ENCODE measurements around the gene THAP11.

THAP11 gene

DNA sequence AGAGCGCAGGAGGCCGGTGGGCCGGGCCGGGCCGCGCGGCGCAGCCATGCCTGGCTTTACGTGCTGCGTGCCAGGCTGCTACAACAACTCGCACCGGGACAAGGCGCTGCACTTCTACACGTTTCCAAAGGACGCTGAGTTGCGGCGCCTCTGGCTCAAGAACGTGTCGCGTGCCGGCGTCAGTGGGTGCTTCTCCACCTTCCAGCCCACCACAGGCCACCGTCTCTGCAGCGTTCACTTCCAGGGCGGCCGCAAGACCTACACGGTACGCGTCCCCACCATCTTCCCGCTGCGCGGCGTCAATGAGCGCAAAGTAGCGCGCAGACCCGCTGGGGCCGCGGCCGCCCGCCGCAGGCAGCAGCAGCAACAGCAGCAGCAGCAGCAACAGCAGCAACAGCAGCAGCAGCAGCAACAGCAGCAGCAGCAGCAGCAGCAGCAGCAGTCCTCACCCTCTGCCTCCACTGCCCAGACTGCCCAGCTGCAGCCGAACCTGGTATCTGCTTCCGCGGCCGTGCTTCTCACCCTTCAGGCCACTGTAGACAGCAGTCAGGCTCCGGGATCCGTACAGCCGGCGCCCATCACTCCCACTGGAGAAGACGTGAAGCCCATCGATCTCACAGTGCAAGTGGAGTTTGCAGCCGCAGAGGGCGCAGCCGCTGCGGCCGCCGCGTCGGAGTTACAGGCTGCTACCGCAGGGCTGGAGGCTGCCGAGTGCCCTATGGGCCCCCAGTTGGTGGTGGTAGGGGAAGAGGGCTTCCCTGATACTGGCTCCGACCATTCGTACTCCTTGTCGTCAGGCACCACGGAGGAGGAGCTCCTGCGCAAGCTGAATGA is 606 bp downstream of the THAP11 start:
- Histone ChIP-seq H3K9me2 (replicated peaks; ENCODE audit: insufficient read depth, low read length) (no peaks in the 10 kb centered on the region), H3K79me2 (ENCODE audit: low read length) (peaks cover 46% of the 10 kb centered on the region), H3K27ac (ENCODE audit: low read length) (peak overlapping the region; percentile 51; the same call in 1 of the 2 replicates), H3K27me3 (replicated peaks; ENCODE audit: insufficient read depth, low read length) (no peaks in the 10 kb centered on the region), H3K9me3 (replicated peaks; ENCODE audit: insufficient read depth, low read length) (no peaks in the 10 kb centered on the region), H3K4me3 (ENCODE audit: low read length) (peak overlapping the region; percentile 83), H3K4me2 (ENCODE audit: low read depth, low read length) (peak overlapping the region; percentile 97), H2AFZ (ENCODE audit: low read length) (peak overlapping the region; percentile 82), H3F3A (ENCODE audit: insufficient read depth, low read length) (peaks cover 33% of the 10 kb centered on the region), H3K4me1 (ENCODE audit: low read length) (peaks cover 25% of the 10 kb centered on the region), H3K36me3 (replicated peaks; ENCODE audit: insufficient read depth, low read length) (no peaks in the 10 kb centered on the region), H4K20me1 (ENCODE audit: insufficient read depth, low read length) (no peaks in the 10 kb centered on the region), H3K9ac (ENCODE audit: low read length) (peak overlapping the region; percentile 38; the same call in 1 of the 2 replicates)
- no peak for TF ChIP-seq EZH2phosphoT487 (IDR thresholded peaks at IDR 0.05; ENCODE audit: low read length)
- TF ChIP-seq, protein P1, sequence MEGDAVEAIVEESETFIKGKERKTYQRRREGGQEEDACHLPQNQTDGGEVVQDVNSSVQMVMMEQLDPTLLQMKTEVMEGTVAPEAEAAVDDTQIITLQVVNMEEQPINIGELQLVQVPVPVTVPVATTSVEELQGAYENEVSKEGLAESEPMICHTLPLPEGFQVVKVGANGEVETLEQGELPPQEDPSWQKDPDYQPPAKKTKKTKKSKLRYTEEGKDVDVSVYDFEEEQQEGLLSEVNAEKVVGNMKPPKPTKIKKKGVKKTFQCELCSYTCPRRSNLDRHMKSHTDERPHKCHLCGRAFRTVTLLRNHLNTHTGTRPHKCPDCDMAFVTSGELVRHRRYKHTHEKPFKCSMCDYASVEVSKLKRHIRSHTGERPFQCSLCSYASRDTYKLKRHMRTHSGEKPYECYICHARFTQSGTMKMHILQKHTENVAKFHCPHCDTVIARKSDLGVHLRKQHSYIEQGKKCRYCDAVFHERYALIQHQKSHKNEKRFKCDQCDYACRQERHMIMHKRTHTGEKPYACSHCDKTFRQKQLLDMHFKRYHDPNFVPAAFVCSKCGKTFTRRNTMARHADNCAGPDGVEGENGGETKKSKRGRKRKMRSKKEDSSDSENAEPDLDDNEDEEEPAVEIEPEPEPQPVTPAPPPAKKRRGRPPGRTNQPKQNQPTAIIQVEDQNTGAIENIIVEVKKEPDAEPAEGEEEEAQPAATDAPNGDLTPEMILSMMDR (IDR thresholded peaks at IDR 0.05; ENCODE audit: low read length): peak; percentile 48
- TF ChIP-seq EZH2 (optimal IDR thresholded peaks at IDR 0.05; ENCODE audit: low read depth, low read length): no peak
- DNase-seq: peak; percentile 61

DNA sequence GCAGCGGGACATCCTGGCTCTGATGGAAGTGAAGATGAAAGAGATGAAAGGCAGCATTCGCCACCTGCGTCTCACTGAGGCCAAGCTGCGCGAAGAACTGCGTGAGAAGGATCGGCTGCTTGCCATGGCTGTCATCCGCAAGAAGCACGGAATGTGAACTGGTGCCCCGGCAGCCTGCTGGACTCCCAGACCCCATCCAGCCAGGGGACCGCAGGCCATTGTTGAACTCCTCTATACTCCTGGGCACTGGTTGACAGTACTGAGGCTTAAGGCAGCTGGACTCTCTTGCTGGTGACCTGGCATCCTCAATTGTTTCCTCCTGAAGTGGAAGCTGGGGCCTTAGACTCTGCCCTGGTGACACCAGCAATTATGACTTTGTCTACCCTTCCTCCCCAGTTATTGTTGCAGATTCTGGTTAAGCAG is 1.2 kb downstream of the THAP11 start:
- Histone ChIP-seq H3K79me2 (ENCODE audit: low read length) (peaks cover 52% of the 10 kb centered on the region), H3K4me2 (ENCODE audit: low read depth, low read length) (peak overlapping the region; percentile 97), H3K9me3 (replicated peaks; ENCODE audit: insufficient read depth, low read length) (no peaks in the 10 kb centered on the region), H2AFZ (ENCODE audit: low read length) (peak overlapping the region; percentile 82; the same call in 1 of the 2 replicates), H3K4me3 (ENCODE audit: low read length) (peak overlapping the region; percentile 83), H3K27me3 (replicated peaks; ENCODE audit: insufficient read depth, low read length) (no peaks in the 10 kb centered on the region), H3K9ac (ENCODE audit: low read length) (peak overlapping the region; percentile 38; the same call in 1 of the 2 replicates), H3K9me2 (replicated peaks; ENCODE audit: insufficient read depth, low read length) (no peaks in the 10 kb centered on the region), H3K36me3 (replicated peaks; ENCODE audit: insufficient read depth, low read length) (no peaks in the 10 kb centered on the region), H3K27ac (ENCODE audit: low read length) (no peak overlapping the region; the same call in 1 of the 2 replicates), H3K4me1 (ENCODE audit: low read length) (peaks cover 25% of the 10 kb centered on the region), H4K20me1 (ENCODE audit: insufficient read depth, low read length) (no peaks in the 10 kb centered on the region), H3F3A (ENCODE audit: insufficient read depth, low read length) (peaks cover 33% of the 10 kb centered on the region)
- no peak for DNase-seq
- no peak for TF ChIP-seq EZH2 (optimal IDR thresholded peaks at IDR 0.05; ENCODE audit: low read depth, low read length)
- no peak for TF ChIP-seq EZH2phosphoT487 (IDR thresholded peaks at IDR 0.05; ENCODE audit: low read length)
- TF ChIP-seq, protein P1 (IDR thresholded peaks at IDR 0.05; ENCODE audit: low read length): no peak

DNA sequence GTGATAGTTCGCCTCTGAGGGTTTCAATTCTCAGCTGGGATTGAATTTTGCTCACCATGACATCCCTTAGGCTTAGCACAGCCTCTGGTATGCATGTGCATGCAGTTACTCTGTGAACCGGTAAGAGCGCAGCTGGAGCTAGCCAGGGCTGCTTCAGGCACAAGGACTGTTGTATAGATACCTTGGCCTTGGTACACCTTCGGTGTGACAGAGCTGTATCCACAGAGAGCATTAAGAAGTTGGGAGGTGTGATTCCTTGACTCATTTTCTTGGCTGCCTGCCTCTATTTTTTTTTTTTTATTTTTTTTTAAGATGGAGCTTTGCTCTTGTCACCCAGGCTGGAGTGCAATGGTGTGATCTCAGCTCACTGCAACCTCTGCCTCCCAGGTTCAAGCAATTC is 2.4 kb downstream of the THAP11 start:
- TF ChIP-seq, protein P1 (IDR thresholded peaks at IDR 0.05; ENCODE audit: low read length): no peak
- no peak for TF ChIP-seq EZH2 (optimal IDR thresholded peaks at IDR 0.05; ENCODE audit: low read depth, low read length)
- TF ChIP-seq EZH2phosphoT487 (IDR thresholded peaks at IDR 0.05; ENCODE audit: low read length): no peak
- H3F3A ChIP-seq (ENCODE audit: insufficient read depth, low read length): peaks cover 33% of the 10 kb centered on the region
- no peaks in the 10 kb centered on the region for H4K20me1 ChIP-seq (ENCODE audit: insufficient read depth, low read length)
- no peak overlapping the region for H3K27ac ChIP-seq (ENCODE audit: low read length)
- no peaks in the 10 kb centered on the region for H3K27me3 ChIP-seq (replicated peaks; ENCODE audit: insufficient read depth, low read length)
- H3K36me3 ChIP-seq (replicated peaks; ENCODE audit: insufficient read depth, low read length): no peaks in the 10 kb centered on the region
- no peak overlapping the region for H2AFZ ChIP-seq (ENCODE audit: low read length)
- H3K9me2 ChIP-seq (replicated peaks; ENCODE audit: insufficient read depth, low read length): no peaks in the 10 kb centered on the region
- H3K9ac ChIP-seq (ENCODE audit: low read length): no peak overlapping the region
- no peak for DNase-seq
- peaks cover 25% of the 10 kb centered on the region for H3K4me1 ChIP-seq (ENCODE audit: low read length)
- H3K4me3 ChIP-seq (ENCODE audit: low read length): no peak overlapping the region
- H3K79me2 ChIP-seq (ENCODE audit: low read length): peaks cover 64% of the 10 kb centered on the region
- no peaks in the 10 kb centered on the region for H3K9me3 ChIP-seq (replicated peaks; ENCODE audit: insufficient read depth, low read length)
- 0 out of 2 replicates have a peak overlapping the region, but pooled peaks have one; percentile 97 for H3K4me2 ChIP-seq (ENCODE audit: low read depth, low read length)

Measured in MM.1S (cell line).